Esophagus squamous epithelium (tissue), 5 donors: ENCODE measurements around the gene ILKAP. TPM values are rescaled to one million over a fixed set of nuclear protein-coding genes. Genes with fewer than 3 reads are reported as not detected.

Source experiments
- DNase-seq: peaks from one replicate; lab custom pipeline; 2025; lab: John Stamatoyannopoulos, UW
- H3K27ac ChIP-seq, 4 donors: fragments of 200-600 bp; sonication (generic); one replicate each; pipeline ENCODE4 v1.5.1; 2016 to 2019; ENCODE audit warnings: mild to moderate bottlenecking in 1 of 4
- H3K27me3 ChIP-seq, 4 donors: fragments of 200-600 bp; sonication (generic); 1 replicate in 3 of 4; 2 replicates in 1 of 4; pipeline versions ENCODE4 v1.5.1 to v1.6.0; 2017 to 2021; ENCODE audit warnings: antibody characterized with exemption in 1 of 4
- H3K36me3 ChIP-seq, 3 donors: fragments of 200-600 bp; sonication (generic); one replicate each; pipeline ENCODE4 v1.5.1; 2016 to 2019
- H3K4me1 ChIP-seq, 3 donors: fragments of 200-600 bp; sonication (generic); one replicate each; pipeline ENCODE4 v1.5.1; 2017 to 2019
- H3K4me3 ChIP-seq, 4 donors: fragments of 200-600 bp; sonication (generic); 1 replicate in 3 of 4; 2 replicates in 1 of 4; pipeline ENCODE4 v1.5.1; 2016 to 2019; ENCODE audit warnings: mild to moderate bottlenecking in 2 of 4, moderate library complexity in 1 of 4
- H3K9me3 ChIP-seq, 3 donors: fragments of 200-600 bp; sonication (generic); one replicate each; pipeline ENCODE4 v1.5.1; 2016 to 2019
- POLR2A ChIP-seq, 4 donors: fragments of 450-650 bp; IDR thresholded peaks; one replicate each; pipeline ENCODE4 v1.6.1; 2017; ENCODE audit warnings: antibody characterized with exemption in 4 of 4, mild to moderate bottlenecking in 4 of 4, moderate library complexity in 3 of 4
- WGBS, 2 donors: methylation state at CpG; one replicate each; pipeline ENCODE4 v1.1.5; 2018; 5-methylcytosine and 5-hydroxymethylcytosine counted together
- intact Hi-C: fragments of 100-400 bp; cut with DNase I; formaldehyde crosslinking; loops from one replicate; pipeline ENCODE4 v1.15.0; 2022
- total RNA-seq, 4 donors: library from RNA; depleted of rRNA; stranded (reverse); fragments of >200 nt; gene quantifications; one replicate each; pipeline ENCODE4 v1.1.0, GENCODE V29; 2016
- TF ChIP-seq, protein P1 (sequence below), 6 experiments: fragments of 450-650 bp in 4 of 6; fragments of 200-600 bp in 2 of 6; sonication (generic) in 2 of 6; IDR thresholded peaks; one replicate each; pipeline ENCODE4 v1.5.1; 2016 to 2019; ENCODE audit warnings: antibody characterized with exemption in 6 of 6, mild to moderate bottlenecking in 4 of 6, moderate library complexity in 4 of 6
- donor health status: DM: yes; HTN: yes; CAD: no.

Gene ILKAP
- total RNA-seq, 4 donors from 2014 or later, result 13.3 to 38.3 (median 20.7) TPM

DNA sequence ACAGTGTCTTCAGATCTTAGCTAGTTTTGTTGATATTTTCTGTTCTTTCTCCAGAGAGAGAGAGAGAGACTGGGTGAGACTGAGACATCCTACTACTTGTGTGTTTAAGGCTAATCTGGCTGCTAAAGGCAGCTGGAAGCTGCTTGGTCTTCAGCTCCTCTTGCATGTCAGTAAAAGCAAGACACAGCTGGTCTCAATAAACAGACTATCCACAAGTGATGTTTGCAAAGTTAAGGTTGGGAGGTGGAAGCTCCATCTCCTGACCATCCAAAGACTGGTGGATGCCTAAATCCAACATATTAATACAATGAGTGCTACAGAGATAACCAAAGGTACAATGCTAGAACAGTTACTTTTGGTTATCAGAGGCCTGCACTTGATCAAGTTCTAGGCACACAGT, 26.9 kb downstream of the ILKAP start:
- DNase-seq, result no peak
- no peaks in the 10 kb centered on the region for H3K4me1 ChIP-seq
- no peaks in the 10 kb centered on the region for H3K27me3 ChIP-seq
- no peak overlapping the region for H3K4me3 ChIP-seq
- H3K36me3 ChIP-seq, result peaks cover 23 to 98% (median 25%) of the 10 kb centered on the region in 3 donors
- no peaks in the 10 kb centered on the region for H3K9me3 ChIP-seq
- H3K27ac ChIP-seq, result peak overlapping the region in 2 of 4 donors; percentile 30 to 66
- TF ChIP-seq, protein P1, sequence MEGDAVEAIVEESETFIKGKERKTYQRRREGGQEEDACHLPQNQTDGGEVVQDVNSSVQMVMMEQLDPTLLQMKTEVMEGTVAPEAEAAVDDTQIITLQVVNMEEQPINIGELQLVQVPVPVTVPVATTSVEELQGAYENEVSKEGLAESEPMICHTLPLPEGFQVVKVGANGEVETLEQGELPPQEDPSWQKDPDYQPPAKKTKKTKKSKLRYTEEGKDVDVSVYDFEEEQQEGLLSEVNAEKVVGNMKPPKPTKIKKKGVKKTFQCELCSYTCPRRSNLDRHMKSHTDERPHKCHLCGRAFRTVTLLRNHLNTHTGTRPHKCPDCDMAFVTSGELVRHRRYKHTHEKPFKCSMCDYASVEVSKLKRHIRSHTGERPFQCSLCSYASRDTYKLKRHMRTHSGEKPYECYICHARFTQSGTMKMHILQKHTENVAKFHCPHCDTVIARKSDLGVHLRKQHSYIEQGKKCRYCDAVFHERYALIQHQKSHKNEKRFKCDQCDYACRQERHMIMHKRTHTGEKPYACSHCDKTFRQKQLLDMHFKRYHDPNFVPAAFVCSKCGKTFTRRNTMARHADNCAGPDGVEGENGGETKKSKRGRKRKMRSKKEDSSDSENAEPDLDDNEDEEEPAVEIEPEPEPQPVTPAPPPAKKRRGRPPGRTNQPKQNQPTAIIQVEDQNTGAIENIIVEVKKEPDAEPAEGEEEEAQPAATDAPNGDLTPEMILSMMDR (IDR thresholded peaks at IDR 0.05), result no peak
- TF ChIP-seq POLR2A (IDR thresholded peaks at IDR 0.05), result no peak
- intact Hi-C loops, result no loop called here

DNA sequence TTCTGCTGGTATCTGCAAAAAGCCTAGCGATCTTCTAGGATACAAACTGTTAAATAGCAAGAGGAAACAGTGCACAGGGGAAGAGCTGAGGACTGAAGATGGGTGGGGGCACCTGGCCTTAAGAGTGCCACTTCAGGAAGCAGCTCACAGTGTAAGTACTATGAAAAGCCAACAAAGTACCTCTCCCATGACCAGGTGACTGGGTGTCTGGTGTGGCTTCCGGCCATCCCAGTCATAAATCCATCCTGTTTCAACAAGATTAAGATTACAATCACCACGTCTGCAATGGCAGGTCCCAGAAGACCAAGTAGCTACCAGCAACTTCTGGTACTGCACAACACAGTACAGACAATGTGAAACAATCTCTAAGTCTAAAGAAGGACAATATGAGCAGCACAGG, 28.8 kb downstream of the ILKAP start:
- WGBS, 2 donors, result 62 to 69% methylated on average over 3 of the region's 3 CpGs
- Histone ChIP-seq H3K27me3 (no peaks in the 10 kb centered on the region), H3K4me3 (no peak overlapping the region), H3K4me1 (peaks cover 10 to 18% (median 11%) of the 10 kb centered on the region in 3 donors), H3K9me3 (no peaks in the 10 kb centered on the region), H3K36me3 (peaks cover 15 to 98% (median 29%) of the 10 kb centered on the region in 3 donors), H3K27ac (no peak overlapping the region)
- intact Hi-C loops, result no loop called here
- DNase-seq, result no peak
- no peak for TF ChIP-seq POLR2A (IDR thresholded peaks at IDR 0.05)
- TF ChIP-seq, protein P1 (IDR thresholded peaks at IDR 0.05), result no peak

DNA sequence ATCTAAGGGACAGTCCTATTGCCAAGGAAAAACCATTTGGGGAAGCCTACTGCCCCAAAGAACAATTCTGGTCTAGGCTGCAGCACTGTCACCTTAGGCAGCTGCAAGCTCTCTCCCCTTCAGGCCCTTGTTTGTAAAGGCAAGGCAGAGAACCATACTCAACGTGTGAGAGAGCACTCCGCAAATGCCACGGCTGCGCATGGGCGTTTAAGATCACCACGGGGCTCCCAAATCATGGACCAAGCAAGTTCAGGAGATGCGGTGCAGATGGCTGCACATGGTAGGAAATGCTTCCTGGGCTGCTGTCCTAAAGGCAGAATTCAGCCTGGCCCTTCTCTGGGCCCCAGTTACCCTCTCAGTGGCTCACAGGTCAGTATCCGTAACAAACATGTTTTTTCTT, 29.2 kb downstream of the ILKAP start:
- WGBS, 2 donors, result 90 to 91% methylated on average over 8 of the region's 8 CpGs
- H3K27ac ChIP-seq, result no peak overlapping the region

DNA sequence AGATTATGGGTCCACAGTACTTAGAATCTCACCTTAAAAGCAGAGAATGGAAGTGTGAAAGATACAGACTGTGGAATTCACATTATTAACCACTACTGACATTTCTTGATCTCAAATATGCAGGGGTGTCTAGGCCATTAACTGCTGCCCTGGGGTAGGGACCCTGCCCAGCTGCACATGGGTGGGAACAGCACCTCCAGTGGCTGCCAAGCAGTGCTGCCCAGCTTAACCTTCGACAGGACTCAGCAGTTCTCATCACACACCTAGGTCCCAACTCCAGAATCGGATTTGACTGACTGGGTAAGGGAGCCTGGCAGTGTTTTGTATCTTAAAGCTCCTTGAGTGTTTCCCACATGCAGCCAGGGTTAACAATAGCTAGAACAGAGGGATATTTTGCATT, 29.8 kb downstream of the ILKAP start:
- H3K27me3 ChIP-seq, result no peaks in the 10 kb centered on the region
- intact Hi-C loops, result no loop called here
- WGBS, 2 donors, result 100% methylated on average over 1 of the region's 2 CpGs; no CpG with 5 or more reads in 1 of the 2 donors
- TF ChIP-seq, protein P1 (IDR thresholded peaks at IDR 0.05), result peak in 1 of 6 experiments; percentile 14
- no peak for TF ChIP-seq POLR2A (IDR thresholded peaks at IDR 0.05)
- no peaks in the 10 kb centered on the region for H3K9me3 ChIP-seq
- H3K4me3 ChIP-seq, result no peak overlapping the region
- H3K27ac ChIP-seq, result no peak overlapping the region
- DNase-seq, result no peak
- peaks cover 13 to 98% (median 24%) of the 10 kb centered on the region in 3 donors for H3K36me3 ChIP-seq
- peaks cover 13 to 27% (median 18%) of the 10 kb centered on the region in 3 donors for H3K4me1 ChIP-seq

More for the DNA sequence above, 29.2 kb downstream of the ILKAP start:
- no peak for DNase-seq
- TF ChIP-seq, protein P1 (IDR thresholded peaks at IDR 0.05), result no peak
- TF ChIP-seq POLR2A (IDR thresholded peaks at IDR 0.05), result no peak
- Histone ChIP-seq H3K4me1 (peaks cover 13 to 22% (median 16%) of the 10 kb centered on the region in 3 donors), H3K36me3 (peaks cover 13 to 98% (median 26%) of the 10 kb centered on the region in 3 donors), H3K4me3 (no peak overlapping the region), H3K27me3 (no peaks in the 10 kb centered on the region), H3K9me3 (no peaks in the 10 kb centered on the region)
- intact Hi-C loops, result no loop called here

DNA sequence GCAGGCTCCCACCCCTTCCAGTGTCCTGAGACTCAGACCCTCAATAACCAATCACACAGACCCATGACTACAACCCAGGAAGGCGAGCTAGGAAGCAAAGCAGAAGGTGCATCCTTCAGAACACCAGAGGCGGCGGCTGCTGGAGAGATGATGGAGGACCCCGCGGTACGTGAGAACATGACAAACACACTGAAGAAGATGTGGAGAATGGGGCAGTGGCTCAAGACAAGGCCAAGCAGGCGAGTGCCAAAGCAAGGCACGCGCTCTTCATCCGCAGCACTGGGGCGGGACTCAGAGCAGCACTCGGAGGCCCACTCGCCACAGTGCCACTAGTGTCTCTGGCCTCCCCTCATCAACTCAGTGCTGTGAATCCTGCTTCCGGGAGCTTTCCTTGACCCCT, 31.1 kb downstream of the ILKAP start:
- Histone ChIP-seq H3K9me3 (no peaks in the 10 kb centered on the region), H3K4me3 (no peak overlapping the region), H3K27me3 (no peaks in the 10 kb centered on the region), H3K4me1 (peaks cover 13 to 27% (median 18%) of the 10 kb centered on the region in 3 donors), H3K27ac (peak overlapping the region in 1 of 4 donors; percentile 0), H3K36me3 (peaks cover 13 to 98% (median 27%) of the 10 kb centered on the region in 3 donors)
- DNase-seq, result no peak
- intact Hi-C loops, result no loop called here
- TF ChIP-seq, protein P1 (IDR thresholded peaks at IDR 0.05), result no peak
- TF ChIP-seq POLR2A (IDR thresholded peaks at IDR 0.05), result no peak
- WGBS, 2 donors, result 89 to 97% methylated on average over 12 of the region's 14 CpGs
